ENCODE data around the gene COL9A3.

Gene COL9A3

DNA sequence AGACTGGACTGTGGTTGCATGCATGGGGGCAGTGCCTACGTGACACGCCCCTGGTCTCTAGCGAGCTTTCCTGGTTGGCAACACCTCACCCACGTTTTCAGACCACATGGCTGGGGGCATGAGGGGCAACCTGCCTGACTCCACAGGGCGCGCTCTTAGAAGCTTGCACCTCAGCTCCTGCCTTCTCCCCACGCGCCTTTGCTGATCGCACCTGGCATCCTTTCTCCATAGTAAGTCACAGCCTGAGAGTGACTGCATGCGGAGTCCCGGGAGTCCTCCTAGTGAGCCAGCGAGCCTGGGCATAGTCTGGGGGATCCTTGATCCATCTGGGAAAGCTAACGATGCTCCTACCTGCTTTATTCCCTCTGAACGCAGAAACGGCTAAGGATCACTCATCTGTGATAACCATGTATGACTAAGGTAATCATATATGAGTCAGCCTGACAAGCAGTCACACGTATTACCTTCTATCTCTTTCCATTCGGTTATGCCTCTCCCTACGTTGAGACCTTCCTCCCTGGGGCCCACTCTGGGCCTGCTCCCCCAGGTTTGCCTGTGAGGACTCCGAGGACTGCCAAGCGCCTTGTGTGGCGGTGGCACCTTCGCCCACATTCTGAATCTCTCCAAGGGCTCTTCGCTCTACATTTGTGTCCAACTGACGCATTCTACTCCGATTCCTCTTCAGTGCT is 40.2 kb downstream of the COL9A3 start:
- DNase-seq (ENCODE audit: low spot score), result no peak

DNA sequence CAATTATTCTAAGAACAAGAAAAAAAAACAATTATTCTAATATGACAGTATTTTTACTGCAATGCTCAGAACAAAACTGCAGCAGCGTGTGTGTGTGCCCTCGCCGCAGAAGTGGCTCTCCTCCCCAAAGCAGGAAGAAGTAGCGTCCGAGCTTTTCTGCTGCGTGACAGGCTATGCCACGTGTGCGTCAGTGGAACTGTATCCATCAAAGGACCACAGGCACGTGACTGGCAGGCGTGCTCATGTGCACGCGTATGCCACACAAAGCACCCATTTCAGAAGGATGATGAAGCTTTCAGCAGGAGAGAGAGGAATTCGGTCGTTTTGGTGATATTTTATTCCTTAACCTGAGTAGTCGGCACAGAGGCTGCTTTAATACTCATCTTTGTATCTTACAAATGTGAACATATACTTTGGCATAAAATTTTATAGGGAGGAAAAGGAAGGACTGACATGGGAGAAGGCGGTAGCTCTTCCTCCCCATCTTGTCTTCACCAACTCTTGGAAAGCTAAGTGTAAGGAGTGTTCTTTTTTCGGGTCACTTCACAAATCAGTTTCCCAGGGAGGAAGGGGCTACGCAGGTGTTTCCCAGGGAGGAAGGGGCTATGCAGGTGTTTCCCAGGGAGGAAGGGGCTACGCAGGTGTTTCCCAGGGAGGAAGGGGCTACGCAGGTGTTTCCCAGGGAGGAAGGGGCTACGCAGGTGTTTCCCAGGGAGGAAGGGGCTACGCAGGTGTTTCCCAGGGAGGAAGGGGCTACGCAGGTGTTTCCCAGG is 41.4 kb downstream of the COL9A3 start:
- no peak for DNase-seq (ENCODE audit: low spot score)

DNA sequence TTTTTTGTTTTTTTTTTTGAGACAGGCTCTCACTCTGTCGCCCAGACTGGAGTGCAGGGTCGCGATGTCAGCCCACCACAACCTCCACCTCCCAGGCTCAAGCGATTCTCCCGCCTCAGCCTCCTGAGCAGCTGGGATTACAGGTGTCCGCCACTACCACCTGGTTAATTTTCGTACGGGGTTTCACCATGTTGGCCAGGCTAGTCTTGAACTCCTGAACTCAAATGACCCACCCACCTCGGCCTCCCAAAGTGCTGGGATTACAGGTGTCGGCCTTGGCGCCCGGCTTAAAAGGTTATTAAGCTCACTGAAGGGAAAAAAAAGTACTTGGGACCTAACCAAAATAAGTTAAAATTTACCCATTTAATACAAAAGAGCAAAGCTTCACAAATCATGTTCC is 42.9 kb downstream of the COL9A3 start:
- DNase-seq (ENCODE audit: low spot score), result no peak

DNA sequence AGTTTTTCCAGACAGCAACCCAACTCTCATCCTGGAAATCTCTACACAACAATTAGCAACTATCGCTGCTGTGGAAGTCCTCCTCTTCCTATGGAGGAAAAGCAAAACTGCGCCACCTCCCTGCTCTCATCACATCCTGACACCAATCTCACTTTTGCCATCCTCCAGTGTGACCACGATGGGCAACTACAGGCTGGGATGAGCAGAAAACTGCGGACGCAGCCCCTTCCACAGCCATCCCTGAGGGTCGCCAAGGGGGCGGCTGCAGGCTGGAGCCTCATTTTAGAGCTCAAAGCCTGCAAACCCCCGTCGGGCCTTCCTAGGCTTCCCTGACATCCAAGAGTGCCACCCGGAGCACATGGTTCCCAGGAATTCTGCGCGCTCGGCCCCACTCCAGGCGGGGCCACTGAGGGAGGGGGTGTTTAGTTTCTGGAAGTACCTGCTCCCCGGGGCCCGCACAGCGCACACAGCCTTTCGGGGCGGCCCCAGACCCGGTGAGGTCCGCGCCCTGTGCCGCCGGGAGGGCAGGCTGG is 43.6 kb downstream of the COL9A3 start:
- no peak for DNase-seq (ENCODE audit: low spot score)

DNA sequence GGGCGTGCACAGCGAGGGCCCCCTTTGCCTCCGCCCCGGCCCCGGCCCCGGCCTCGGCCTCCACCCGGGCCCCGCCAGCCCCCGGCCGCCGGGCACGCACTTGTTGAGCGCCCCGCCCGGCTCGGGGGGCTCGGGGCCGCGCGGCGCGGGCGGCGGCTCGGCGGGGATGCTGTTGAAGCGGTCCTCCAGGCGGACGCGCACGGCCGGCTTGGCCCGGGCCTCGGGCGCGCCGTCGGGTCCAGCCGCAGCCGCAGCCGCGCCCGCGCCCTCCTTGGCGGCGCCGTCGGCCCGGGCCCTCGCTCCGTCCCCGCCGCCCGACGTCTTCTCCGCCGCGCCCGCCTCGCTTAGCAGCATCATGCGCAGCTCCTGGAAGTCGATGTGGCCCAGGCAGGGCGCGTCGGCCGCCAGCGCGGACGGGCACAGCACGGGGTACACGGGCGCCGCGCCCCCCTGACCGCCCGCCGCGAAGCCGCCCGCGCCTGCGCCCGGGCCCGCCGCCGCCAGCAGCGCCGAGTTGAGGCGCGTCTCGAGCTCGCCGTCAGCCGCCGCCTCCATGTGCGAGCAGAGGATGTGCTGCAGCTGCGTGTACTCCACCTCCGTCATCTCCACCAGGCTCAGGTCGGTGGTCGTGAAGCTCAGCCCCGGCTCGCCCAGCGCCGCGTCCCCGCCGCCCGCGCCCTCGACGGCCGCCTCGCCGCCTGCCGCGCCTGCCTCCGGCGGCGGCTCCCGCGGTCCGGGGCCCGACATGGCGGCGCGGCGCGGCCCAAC is 44.3 kb downstream of the COL9A3 start:
- DNase-seq (ENCODE audit: low spot score), result no peak

DNA sequence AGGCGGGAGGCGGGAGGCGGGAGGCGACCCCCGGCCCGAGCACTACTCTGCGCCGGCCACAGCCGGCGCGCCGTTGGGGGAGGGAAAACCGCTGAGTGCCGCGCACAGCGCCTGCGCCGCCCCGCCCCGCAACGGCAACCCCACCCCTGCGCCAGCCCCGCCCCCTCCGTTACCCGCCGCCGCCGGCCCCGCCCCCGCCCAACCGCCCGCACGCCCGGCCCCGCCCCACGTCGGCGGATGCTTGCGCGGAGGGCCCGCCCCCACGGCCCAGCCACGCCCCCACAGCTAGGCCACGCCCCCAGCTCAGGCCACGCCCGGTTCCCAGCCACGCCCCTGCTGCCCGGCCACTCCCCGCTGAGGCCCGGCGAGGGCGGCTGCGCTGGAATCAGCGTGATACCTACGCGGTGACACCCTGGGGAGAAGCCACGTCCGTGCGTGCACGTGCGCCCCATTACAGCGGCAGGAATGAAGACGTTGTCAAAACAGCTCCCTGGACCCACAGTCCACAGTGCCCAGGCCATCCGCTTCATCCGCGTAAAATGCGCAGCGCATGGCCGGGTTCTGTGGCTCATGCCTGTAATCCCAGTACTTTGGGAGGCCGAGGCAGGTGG is 45.0 kb downstream of the COL9A3 start, which contains the start of gene TCFL5:
TSS of gene TCFL5 (minus strand) at position 97 of the 611 bp plus-strand sequence. CDS start 152 bp downstream, outside the sequence.
- peak; percentile 63 for DNase-seq (ENCODE audit: low spot score)

DNA sequence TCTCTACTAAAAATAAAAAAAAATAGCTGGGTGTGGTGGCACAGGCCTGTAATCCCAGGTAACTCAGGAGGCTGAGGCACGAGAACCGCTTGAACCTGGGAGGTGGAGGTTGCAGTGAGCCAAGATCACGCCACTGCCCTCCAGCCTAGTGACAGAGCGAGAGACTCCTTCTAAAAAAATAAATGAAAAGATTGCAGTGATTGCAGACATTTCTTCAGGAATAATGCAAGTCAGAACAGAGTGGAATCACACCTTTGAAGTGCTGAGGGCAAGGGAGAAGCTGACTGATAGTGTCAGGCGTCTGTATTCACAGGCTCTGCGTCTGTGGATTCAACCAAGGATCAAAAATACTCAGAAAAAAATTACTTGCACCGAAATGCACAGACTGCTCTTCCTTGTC is 47.4 kb downstream of the COL9A3 start:
- no peak for DNase-seq (ENCODE audit: low spot score)

DNA sequence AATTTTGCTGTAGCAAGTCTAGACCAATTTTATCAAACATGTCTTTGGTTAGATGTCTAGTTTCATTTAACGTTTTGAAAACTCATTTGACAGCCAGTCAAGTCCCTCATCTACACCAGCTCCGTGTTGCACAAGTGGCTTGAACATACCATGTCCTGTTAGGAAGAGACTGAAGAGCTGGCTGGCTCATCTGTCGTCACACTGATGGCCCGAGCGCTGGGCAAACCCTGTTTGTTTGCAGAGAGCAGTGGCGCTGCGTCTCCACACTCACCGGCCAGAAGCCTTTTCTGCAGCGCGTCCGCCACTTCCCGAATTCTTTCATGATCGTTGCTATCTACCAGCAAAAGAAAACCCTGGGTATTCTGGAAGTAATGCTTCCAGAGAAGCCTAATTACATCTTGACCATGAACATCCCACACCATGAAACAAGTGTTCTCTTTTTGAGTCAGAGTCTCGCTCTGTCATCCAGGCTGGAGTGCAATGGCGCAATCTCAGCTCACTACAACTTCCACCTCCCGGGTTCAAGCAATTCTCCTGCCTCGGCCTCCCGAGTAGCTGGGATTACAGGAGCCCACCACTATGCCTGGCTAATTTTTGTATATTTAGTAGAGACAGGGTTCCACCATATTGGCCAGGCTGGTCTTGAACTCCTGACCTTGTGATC is 55.5 kb downstream of the COL9A3 start:
- no peak for DNase-seq (ENCODE audit: low spot score)

DNA sequence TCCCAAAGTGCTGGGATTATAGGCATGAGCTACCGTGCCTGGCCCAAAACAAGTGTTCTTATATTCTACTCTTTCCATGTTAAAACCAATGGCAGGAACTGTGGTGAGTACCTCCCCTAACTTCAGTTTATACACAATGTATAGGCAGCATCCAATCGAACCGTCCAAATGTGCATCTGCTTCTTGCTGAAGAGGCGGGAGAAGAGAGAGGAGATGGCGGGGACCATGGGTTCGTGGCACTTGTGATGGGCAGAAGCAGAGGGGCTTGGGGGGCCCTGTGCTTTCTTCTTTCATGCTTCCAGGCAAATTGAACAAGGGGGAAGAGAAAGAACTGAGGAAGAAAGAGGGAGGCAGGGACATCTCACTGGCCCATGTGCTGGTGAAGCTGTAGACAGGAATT is 56.0 kb downstream of the COL9A3 start:
- no peak for DNase-seq (ENCODE audit: low spot score)

DNA sequence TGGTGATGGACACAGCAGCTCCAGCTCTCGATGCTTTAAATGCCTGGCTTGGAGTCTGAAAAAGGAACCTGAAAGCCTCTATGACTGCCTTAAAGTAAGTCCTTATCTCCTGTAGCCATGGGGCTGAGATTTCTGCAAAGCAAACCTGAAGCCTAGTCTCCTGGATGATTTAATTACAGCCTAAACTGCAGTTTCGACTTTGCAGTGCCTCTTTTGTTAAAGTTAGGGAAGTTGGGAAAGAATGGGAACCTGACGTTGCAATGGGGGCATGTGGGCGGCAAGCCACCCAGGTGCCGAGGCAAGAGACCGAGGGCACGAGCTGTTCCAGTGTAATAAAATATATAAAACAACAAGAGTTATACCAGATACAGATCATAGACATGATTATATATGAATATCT is 56.4 kb downstream of the COL9A3 start:
- DNase-seq (ENCODE audit: low spot score), result no peak

DNA sequence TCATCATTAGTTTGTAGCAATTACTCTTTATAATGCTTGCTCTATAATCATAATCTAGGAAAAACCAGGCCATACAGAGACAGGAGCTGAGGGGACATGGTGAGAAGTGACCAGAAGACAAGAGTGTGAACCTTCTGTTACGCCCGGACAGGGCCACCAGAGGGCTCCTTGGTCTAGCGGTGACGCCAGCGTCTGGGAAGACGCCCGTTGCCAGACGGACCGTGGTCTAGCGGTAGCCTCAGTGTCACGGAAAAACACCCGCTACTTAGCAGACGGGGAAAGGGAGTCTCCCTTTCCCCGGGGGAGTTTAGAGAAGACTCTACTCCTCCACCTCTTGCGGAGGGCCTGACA is 56.8 kb downstream of the COL9A3 start:
- DNase-seq (ENCODE audit: low spot score), result peak; percentile 87

DNA sequence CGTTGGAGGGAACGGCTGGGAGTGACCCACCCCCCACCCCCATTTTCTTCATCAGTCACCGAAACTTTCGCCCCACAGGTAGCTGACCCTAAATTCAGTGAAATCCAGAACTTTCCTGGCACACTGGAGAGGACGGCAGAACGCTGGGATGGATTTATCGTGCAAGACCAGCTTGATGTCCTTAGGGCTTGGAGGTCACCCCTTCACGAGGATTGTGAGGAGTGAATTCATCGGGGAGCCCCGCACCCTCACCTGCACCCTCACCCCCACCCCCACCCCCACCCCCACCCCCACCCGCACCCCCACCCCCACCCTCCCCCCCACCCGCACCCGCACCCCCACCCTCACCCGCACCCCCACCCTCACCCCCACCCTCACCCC is 58.1 kb downstream of the COL9A3 start:
- no peak for DNase-seq (ENCODE audit: low spot score)

DNA sequence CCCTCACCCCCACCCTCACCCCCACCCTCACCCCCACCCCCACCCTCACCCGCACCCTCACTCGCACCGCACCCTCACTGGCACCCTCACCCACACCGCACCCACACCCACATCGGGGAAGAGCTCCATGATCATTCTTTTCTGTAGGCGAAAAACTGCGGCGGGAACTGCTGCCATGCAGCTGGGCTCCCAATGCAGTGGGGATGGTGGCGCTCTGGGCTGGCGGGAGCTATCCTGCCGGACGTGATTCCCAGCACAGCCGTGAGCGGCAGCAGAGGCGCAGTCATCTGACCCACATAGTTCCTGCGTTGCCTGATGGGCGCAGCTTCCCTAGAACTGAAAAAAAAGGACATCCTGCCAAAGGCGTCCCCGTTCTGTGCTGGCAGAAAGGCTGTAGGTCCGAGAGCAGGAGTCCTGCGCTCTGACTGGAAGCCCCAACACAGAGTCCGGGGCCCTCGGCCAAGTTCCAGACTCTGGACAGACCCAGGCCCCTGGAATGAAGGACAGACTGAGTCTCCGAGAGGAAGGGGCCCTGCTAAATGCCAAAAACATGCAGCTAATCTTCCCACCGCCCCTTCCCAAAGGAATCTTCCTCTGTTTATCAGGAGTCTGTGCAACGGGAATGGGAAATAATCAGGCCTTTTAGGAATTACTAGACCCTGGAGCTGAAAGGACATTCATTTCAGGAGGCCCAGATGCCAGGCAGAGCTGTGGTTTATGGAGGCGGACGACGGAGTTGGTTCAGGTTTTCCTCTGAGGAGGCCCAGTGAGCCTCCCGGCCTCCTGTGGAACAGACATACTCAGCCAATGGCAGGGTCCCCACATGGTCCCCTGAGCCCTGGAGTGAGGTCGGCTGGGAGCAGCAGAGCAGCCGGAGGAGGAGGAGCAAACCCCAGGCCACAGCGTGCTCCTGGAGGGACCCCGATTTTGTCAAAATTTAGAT is 58.8 kb downstream of the COL9A3 start:
- DNase-seq (ENCODE audit: low spot score), result peak; percentile 90

DNA sequence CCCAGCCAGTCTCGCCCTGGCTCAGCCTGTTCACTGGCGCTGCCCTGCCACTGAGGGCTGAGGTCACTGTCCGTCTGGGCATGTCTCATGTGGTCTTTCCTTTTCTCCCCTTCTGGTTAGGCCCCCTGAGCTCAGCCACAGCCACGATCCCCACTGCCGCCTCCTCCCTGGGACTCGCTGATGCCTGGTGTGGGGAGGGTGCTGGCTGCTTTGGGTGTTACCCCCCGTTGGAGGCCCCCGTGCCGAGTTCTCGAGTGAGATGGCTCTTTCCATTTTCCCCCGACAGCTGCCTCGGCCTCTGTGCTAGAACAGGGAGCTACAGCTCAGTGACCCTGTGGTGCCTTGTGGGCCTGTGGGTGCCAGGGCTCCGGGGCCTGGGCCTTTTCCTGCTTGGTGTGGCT is 59.7 kb downstream of the COL9A3 start:
- DNase-seq (ENCODE audit: low spot score), result no peak

DNA sequence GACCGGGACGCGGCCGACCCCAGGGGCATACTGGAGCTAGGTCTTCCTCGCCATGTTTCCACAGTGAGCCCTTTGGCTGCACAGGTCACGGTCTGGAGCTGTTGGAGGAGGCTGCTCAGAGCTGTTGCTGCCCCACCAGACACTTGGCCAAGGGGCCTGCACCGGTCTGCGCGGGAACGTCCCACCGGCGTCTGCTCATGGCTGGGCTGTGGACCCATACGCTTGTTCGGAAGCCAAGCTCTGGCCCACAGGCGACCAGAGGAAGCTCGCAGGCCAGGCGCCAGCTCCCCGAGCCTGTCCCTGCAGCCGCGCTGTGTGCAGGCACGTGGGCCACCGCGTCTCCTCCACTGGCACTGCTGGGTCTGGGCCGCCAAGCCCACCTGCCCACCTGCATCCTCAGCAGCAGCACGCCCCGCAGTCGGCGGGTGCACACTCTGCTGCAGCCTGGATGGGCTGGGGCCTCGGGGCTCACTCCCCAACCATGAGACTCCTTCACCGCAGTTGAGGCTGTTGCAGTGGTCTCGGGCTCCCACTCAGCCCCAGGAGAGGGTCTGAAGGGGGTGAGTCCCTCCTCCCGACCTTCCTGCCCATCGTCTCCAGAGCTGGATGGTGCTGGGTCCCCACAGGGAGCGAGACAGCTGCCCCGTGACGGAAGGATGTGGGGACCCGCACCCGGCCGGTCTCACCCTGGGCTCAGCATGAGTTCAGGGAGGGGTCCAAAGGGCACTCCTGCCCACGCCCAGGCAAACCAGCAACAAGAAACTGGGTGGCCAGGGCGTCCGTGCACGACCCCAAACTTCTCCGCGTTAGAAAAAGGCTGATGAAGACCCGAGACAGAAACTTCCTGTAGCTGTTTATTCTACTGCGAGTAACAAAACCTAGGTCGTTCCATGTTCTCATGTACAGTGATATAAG is 60.3 kb downstream of the COL9A3 start:
- no peak for DNase-seq (ENCODE audit: low spot score)

DNA sequence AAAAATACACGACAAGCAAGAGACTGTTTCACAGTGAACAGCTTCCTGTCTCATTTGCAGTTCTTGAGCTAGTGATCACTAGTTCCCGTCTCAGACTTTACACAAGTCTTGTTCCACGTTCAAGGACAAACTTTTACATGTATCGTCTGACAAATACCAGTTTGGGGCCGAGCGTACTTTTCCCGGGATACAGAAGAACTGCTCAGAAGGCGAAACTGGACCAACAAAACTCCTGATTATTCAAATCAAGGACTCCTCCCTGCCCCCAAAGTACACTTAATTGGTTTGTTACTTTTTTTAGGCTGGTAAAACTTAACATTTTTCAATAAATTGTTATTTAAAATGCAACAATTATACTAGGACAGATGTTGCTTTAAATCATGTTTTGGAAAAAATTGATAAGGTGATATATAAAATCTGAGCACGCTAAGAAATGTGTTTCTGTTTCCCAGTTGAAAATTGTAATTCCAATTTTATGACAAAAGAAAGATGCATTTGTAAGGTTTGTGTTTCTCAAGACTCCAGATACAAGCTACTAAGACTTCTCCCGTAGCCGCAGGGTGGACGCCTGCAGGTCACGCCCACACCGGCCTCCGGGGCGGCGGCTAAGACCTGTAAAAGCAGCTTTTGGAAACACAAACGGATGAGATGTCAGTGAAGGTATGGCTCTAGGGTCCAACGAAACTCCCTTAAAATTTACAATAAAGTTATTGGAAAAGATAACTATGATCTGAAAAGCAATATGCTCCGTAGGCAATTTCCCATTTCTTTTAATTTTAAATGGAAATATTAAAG is 61.6 kb downstream of the COL9A3 start:
- DNase-seq (ENCODE audit: low spot score), result no peak

DNA sequence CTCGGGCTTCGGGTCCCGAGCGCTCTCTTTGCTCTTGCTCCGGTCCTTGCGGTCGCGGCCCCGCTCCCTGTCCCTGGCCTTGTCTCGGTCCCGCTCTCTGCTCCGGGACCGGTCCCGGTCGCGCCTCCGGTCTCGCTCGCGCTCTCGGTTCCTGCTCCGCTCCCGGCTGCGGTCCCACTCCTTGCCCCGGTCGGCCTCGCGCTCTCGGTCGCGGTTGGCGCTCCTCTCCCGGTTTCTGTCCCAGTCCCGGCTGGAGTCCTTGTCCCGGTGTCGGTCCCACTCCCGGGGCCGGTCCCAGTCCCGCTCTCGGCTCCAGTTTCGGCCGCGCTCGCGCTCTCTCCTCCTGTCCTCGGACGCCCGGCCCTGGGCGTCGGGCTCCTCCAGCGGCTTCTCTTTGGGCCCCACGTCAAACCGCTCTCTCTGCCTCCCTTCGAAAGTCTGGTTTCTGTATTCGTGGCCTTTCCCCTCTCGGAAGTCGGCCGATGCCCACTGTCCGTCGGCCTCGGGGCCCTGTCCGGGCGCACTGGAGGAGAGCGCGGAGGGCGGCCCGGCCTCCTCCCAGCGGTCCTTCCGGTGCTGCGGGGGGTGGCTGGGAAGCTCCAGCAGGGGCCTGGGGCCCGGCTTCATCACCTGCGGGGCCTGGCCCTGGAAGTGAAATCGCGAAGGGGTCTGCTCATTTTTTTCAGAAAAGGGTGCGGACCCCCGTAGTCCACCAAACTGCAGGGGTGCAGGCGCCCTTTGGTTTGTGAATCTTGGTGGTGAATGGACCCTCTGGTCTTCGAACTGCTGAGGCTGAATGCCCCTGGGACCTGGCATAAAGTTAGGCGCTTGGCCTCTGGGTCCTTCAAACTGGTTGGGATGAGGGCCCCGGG is 62.7 kb downstream of the COL9A3 start:
- no peak for DNase-seq (ENCODE audit: low spot score)
